ENCODE measurements around the gene OOSP1. TPM values are rescaled to one million over a fixed set of nuclear protein-coding genes. Genes with fewer than 3 reads are reported as not detected.

Gene OOSP1
- total RNA-seq, 1 experiment from 2014 or later: not detected

DNA sequence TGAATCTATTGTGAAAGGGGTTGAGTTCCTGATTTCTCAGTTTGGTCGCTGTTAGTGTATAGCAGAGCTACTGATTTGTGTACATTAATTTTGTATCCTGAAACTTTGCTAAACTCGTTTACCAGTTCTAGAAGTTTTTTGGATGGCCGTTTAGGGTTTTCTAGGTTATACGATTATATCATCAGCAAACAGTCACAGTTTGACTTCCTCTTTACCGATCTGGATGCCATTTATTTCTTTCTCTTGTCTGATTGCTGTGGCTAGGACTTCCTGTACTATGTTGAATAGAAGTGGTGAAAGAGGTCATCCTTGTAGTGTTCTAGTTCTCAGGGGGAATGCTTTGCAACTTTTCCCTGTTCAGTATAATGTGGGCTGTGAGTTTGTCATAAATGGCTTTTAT, 54.2 kb downstream of the OOSP1 start:
- TF ChIP-seq, protein P1, sequence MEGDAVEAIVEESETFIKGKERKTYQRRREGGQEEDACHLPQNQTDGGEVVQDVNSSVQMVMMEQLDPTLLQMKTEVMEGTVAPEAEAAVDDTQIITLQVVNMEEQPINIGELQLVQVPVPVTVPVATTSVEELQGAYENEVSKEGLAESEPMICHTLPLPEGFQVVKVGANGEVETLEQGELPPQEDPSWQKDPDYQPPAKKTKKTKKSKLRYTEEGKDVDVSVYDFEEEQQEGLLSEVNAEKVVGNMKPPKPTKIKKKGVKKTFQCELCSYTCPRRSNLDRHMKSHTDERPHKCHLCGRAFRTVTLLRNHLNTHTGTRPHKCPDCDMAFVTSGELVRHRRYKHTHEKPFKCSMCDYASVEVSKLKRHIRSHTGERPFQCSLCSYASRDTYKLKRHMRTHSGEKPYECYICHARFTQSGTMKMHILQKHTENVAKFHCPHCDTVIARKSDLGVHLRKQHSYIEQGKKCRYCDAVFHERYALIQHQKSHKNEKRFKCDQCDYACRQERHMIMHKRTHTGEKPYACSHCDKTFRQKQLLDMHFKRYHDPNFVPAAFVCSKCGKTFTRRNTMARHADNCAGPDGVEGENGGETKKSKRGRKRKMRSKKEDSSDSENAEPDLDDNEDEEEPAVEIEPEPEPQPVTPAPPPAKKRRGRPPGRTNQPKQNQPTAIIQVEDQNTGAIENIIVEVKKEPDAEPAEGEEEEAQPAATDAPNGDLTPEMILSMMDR (IDR thresholded peaks at IDR 0.05; ENCODE audit: unreplicated experiment): no peak
- BruUV-seq (replicated peaks): no TSS peak
- no peak overlapping the region for H3K4me3 Mint-ChIP-seq (ENCODE audit: low read depth, unreplicated experiment)
- CTCF ChIA-PET: no interaction called here
- no peaks in the 10 kb centered on the region for H3K36me3 Mint-ChIP-seq (ENCODE audit: insufficient read depth, unreplicated experiment)
- intact Hi-C loops (cut with micrococcal nuclease; ENCODE audit: unreplicated experiment): no loop called here
- H3K4me1 Mint-ChIP-seq (ENCODE audit: low read depth, unreplicated experiment): no peaks in the 10 kb centered on the region
- H3K27me3 Mint-ChIP-seq (ENCODE audit: unreplicated experiment): no peaks in the 10 kb centered on the region
- H3K9me3 Mint-ChIP-seq (ENCODE audit: low read depth, unreplicated experiment): peaks cover 12% of the 10 kb centered on the region
- DNase-seq: no peak
- no peak overlapping the region for H3K27ac Mint-ChIP-seq (ENCODE audit: unreplicated experiment)

DNA sequence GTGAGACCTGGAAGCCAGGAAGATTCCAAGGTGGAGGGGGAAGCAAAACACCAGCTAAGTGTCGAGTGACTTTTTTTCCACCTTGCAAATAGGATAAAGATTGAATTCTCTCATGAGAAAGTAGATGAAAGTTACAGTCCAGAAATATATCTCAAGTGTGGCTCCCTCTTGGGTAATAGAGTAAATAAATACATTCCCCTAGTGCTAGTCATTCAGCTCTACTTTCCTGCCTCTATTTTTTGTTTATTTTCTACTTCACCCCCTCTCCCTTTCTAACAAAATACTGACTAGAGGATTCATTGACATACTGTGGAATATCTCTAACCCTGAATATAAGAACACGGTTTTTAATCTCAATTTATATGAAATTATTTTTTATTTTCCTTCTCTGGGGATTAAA, 59.6 kb downstream of the OOSP1 start:
- no peak overlapping the region for H3K4me3 Mint-ChIP-seq (ENCODE audit: low read depth, unreplicated experiment)
- intact Hi-C loops (cut with micrococcal nuclease; ENCODE audit: unreplicated experiment): loop anchor here (5.0 kb wide), 1 partner anchor 60 kb away; the partner anchor contains the start of gene MS4A3
- CTCF ChIA-PET: no interaction called here
- no peak for DNase-seq
- H3K27me3 Mint-ChIP-seq (ENCODE audit: unreplicated experiment): no peaks in the 10 kb centered on the region
- BruUV-seq (replicated peaks): no TSS peak
- H3K27ac Mint-ChIP-seq (ENCODE audit: unreplicated experiment): no peak overlapping the region
- no peaks in the 10 kb centered on the region for H3K36me3 Mint-ChIP-seq (ENCODE audit: insufficient read depth, unreplicated experiment)
- H3K4me1 Mint-ChIP-seq (ENCODE audit: low read depth, unreplicated experiment): no peaks in the 10 kb centered on the region
- TF ChIP-seq, protein P1 (IDR thresholded peaks at IDR 0.05; ENCODE audit: unreplicated experiment): no peak
- no peaks in the 10 kb centered on the region for H3K9me3 Mint-ChIP-seq (ENCODE audit: low read depth, unreplicated experiment)

DNA sequence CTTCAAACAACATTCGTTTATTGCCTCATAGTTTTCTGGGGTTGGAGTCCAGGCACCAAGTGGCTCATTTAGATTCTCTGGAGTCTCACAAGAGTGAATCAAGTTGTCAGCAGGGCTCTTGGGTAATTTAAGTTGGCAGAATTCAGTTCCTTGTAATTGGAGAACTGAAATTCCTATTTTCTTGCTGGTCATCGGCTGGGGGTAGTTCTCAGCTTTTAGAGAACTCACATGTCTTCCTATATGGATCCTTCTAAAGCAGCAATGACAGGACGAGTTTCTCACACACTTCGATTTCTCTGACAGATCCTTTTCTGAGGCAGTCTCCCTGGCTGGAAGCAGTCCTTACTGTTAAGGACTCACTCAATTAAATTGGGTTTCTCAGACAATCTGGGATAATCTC, 61.5 kb downstream of the OOSP1 start:
- no peak overlapping the region for H3K27ac Mint-ChIP-seq (ENCODE audit: unreplicated experiment)
- intact Hi-C loops (cut with micrococcal nuclease; ENCODE audit: unreplicated experiment): loop anchor here (5.0 kb wide), 1 partner anchor 58 kb away; the partner anchor contains the start of gene MS4A3
- no peak overlapping the region for H3K4me3 Mint-ChIP-seq (ENCODE audit: low read depth, unreplicated experiment)
- H3K27me3 Mint-ChIP-seq (ENCODE audit: unreplicated experiment): no peaks in the 10 kb centered on the region
- H3K4me1 Mint-ChIP-seq (ENCODE audit: low read depth, unreplicated experiment): no peaks in the 10 kb centered on the region
- DNase-seq: no peak
- CTCF ChIA-PET: no interaction called here
- H3K9me3 Mint-ChIP-seq (ENCODE audit: low read depth, unreplicated experiment): no peaks in the 10 kb centered on the region
- no peaks in the 10 kb centered on the region for H3K36me3 Mint-ChIP-seq (ENCODE audit: insufficient read depth, unreplicated experiment)
- no TSS peak for BruUV-seq (replicated peaks)
- TF ChIP-seq, protein P1 (IDR thresholded peaks at IDR 0.05; ENCODE audit: unreplicated experiment): no peak

DNA sequence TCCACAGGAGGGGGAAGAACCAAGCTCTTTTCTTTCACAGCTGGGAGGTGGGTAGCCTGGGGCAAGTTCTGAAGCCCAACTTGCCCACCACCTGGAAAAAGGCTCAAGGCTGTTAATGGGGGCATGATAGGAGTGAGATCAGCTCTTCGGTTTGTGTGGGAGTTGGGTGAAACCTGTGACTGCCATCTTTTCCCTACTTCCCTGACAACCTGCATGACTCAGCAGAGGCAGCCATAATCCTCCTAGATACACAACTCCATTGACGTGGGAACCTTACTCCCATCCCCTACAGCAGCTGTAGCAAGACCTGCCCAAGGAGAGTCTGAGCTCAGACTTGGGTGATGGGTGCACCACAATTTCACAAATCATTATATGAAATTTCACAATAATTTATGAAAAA, 65.5 kb downstream of the OOSP1 start:
- Mint-ChIP-seq H3K9me3 (ENCODE audit: low read depth, unreplicated experiment) (no peaks in the 10 kb centered on the region), H3K36me3 (ENCODE audit: insufficient read depth, unreplicated experiment) (no peaks in the 10 kb centered on the region), H3K27ac (ENCODE audit: unreplicated experiment) (no peak overlapping the region), H3K4me3 (ENCODE audit: low read depth, unreplicated experiment) (no peak overlapping the region), H3K27me3 (ENCODE audit: unreplicated experiment) (no peaks in the 10 kb centered on the region), H3K4me1 (ENCODE audit: low read depth, unreplicated experiment) (no peaks in the 10 kb centered on the region)
- intact Hi-C loops (cut with micrococcal nuclease; ENCODE audit: unreplicated experiment): no loop called here
- CTCF ChIA-PET: no interaction called here
- no peak for DNase-seq
- no TSS peak for BruUV-seq (replicated peaks)
- TF ChIP-seq, protein P1 (IDR thresholded peaks at IDR 0.05; ENCODE audit: unreplicated experiment): no peak
